ENCODE results near the gene AAMP.
"Not testable (repeated sequence)": the region's sequence is repeated elsewhere in the genome, so short reads cannot be mapped to it uniquely, and the experiment has no call there.

The AAMP gene

DNA sequence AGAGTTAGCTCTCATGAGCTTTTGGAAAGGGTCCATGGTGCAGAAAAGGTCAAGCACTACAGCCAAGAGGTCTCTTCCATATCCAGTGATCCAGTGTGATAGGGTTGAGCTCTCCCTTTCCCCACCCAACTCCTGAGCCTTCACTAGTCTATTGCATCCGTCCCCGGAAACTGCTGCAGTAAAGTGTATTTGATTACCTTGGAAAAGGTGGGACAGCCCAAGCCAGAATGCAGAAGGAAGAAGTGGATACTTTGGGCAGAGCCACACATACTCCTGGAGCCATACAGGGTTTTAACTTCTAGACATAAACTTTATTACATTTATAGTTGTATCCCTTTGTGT, 3.9 kb upstream of the AAMP start:
- no peak for DNase-seq

DNA sequence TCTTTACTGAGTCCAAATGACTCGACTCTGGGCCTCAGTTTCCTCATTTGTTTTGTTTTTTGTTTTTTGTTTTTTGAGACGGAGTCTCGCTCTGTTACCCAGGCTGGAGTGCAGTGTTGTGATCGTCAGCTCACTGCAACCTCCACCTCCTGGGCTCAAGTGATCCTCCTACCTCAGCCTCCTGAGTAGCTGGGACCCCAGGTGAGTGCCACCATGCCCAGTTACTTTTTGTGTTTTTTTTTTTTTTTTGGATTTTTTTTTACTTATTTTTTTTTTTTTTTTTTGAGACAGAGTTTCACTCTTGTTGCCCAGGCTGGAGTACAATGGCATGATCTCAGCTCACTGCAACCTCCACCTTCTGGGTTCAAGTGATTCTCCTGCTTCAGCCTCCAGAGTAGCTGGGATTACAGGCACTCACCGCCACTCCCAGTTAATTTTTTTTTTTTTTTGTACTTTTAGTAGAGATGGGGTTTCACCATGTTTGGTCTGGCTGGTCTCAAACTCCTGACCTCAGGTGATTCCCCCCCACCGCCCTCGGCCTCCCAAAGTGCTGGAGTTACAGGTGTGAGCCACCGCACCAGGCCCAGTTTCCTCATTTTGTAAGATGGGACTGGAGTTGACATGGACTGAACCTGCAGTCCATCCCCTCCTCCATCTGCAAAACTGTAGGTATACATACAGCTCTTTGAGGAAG, 3.4 kb upstream of the AAMP start:
- not testable (repeated sequence) for DNase-seq

DNA sequence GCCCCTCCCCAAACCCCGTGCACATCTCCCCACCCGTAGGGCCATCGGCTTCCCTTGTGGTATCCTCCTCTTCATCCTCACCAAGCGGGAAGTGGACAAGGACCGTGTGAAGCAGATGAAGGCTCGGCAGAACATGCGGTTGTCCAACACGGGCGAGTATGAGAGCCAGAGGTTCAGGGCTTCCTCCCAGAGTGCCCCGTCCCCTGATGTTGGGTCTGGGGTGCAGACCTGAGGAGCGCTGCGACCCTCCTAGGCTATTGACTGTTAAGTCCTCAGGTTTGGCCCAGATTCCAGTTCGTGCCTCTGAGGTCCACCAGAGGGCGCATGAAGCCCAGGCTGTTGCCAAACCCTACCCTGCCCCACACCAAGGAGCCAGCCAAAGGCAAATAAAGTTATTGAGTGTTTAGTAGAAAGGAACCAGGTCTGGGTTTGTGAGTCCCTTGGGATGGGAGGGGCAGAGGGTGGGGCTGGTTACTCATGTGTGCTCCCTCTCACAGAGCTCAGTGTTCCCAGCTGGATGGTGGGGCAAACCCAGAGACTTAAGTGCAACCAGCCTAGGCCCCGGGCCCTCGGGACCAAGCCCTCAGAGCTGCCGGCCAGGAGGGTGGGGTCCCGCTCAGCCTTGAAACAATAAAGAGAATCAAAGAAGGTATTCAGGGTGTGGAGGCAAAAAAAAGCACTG, 2.7 kb upstream of the AAMP start:
- peak; percentile 72 to 78 for DNase-seq

DNA sequence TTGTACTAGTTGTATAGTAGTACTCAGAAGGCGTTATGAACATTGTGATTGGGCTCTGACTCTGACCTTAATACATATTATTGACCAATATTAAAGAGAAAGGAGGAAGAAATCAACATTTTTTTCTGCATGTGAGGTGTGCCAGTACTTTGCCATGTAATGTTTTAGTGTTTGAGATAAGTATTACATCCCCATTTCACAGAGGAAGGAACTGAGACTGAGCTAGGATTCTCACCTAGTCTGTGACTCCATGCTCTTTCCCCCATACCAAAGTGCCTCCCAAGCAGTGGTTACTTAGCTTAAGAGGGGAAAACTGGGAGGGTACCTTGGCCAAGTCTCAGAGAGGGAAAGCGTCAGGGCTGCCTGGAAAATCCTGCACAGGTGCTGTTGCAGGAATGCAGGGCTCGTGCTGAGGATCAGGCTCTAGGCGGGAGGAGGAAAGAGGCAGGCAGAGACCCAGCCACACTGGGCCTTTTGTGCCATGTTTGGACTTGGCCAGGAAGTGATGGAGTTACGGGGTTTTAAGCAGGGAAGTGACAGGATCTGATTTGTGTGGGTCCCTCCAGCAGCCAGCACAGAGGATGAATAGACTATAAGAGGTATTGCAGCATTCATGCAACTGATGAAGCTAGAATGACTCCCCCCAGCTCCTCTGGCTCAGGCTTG, 2.1 kb upstream of the AAMP start:
- DNase-seq = no peak

DNA sequence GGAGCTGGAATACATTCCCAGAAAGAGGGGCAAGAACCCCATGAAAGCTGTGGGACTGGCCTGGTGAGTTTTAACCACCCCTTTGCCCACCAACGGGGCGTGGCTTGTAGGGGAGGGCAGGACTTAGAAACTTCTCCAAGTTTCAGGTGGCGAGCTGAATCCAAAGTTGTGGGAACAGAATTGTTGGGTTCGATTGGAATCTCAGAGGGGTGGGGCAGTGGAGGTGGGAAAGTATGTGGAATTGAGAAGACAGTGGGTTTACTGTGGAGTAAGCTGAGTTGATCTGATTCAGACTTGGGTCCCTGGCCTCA, 1.5 kb upstream of the AAMP start:
- no peak for DNase-seq

DNA sequence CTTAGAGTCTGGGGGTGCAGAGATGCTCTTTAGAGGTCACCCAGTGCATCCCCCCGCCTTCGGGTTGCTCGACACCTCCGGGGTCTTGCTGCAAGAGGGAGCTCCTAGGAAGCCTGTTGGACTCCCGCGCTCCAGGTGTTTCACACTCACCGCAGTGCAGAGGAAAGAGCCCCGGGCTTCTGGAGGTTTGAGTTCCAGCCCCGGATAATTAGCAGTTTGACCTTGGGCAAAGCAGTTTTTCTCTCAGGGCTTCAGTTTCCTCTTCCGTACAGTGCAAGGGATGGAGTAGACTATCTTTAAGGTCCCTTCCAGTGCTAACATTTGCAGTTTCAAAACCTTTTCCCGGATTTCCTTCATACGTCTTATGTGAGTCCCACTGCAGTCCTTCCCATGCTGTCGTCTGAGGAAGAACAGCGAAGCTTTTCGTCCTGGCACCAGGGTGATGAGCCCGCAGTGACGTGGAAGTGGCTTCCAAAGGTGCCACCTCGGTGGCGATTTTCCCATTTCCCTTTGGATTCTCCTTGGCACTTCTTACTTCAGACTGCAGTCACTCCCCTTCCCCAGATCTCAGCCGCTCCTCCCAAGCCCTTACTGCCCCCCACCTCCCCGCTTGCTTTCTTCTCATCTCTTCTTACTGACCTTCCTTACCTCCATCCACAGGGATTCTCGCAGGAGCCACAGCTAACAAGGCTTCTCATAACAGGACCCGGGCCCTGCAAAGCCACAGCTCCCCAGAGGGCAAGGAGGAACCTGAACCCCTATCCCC, 967 bp upstream of the AAMP start:
- no peak for DNase-seq

DNA sequence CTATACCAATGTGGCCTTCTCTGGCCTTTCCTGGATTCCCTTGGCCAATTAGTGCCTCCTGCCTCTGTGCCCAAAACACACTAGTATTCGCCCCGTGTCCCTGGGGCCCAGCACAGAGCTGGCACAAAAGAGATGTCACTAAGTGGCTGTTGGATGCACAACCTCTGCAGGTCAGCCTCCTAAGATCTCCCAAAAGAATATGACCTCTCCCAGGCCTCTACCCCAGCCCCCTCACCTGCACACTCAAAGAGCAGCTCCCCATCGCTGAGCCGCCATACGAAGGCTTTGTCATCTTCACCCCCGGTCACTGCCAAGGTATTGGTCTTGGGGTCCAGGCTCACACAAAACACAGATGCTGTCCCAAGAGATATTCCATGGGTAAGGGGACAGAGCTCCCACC, 2.7 kb downstream of the AAMP start:
- DNase-seq = no peak

DNA sequence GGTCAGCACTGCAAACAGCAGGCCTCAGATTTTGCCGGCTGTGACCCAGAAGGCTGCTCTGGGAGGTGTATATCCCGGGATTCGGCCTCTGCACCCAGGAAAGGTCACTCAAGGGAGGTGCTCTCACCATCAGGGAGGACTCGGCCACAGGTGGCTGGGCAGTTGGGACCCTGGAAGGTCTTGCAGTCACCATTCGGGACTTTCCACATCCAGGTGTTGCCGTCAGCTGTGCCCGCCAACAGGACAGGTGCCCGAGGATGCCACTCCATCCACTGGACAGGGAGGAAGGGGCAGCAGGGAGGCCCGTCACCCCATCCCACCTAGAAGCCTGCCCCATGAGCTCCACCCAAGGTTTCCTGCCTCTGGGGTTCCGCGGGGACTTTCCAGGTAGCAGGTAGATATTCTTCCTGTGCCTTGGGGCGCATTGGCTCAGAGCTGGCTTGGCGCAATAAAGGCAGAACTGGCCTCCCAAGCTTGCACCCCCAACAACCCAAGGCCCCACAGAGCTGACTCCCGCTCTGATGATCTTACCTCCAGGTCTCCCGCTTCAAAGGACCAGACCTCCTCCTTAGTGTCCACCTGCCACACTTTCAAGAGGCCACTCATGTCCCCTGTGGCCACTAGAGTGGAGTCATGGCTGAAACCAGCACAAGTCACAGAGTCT, 3.5 kb downstream of the AAMP start:
- no peak for DNase-seq

DNA sequence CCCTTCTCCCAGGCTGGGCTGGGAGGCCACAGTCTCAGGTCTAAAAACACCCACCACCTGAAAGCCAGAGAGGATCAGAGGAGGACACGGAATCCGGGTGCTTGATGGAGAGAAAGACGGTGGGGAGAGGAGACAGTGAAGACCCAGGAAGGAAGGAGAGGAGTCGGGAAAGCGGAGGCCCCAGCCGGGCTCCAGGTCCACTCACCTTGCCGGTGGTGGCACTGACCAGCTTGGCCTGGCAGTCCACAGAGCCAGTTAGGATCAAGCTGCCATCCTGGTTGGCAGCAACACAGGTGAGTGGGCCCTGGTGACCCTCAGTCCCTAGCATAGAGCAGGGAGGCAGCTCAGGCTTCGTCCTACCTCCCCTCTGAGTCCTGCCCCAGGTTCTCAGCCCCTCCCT, 4.3 kb downstream of the AAMP start:
- DNase-seq = no peak

DNA sequence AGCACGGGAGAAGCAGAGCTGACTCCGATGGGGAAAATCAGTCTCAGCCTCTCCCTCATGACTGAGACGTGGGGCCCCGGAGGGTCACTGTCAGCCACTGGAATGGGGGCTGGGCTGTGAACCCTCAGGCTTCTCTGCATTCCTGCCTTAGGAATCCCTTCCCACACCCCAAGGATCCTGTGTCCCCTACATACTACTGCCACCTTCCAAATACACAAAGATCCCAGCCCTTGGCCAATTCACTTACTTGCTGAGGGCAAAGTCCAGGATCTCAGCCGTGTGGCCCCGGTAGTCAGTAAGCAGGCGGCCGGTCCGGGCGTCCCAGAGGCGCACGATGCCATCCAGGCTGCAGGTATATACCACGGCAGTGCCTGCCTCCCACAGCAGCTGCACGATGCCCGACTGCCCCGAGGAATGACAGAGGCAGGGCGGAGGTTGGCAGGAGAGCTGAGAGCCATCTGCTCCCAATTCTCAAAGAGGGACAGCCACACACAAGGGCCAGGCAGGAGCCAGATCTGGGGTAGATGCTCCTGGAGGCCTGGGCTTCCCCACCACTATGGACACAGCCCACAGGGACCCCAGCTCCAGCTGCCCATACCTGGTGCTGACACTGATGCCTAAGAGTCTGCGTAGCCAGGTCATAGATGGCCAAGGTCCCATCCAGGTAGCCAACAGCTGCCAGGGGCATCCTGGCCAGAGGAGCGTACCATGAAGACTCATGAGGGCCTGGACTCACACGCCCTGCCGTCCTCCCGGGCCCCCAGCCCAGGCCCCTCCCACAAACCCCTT, 5.0 kb downstream of the AAMP start:
- DNase-seq = no peak

DNA sequence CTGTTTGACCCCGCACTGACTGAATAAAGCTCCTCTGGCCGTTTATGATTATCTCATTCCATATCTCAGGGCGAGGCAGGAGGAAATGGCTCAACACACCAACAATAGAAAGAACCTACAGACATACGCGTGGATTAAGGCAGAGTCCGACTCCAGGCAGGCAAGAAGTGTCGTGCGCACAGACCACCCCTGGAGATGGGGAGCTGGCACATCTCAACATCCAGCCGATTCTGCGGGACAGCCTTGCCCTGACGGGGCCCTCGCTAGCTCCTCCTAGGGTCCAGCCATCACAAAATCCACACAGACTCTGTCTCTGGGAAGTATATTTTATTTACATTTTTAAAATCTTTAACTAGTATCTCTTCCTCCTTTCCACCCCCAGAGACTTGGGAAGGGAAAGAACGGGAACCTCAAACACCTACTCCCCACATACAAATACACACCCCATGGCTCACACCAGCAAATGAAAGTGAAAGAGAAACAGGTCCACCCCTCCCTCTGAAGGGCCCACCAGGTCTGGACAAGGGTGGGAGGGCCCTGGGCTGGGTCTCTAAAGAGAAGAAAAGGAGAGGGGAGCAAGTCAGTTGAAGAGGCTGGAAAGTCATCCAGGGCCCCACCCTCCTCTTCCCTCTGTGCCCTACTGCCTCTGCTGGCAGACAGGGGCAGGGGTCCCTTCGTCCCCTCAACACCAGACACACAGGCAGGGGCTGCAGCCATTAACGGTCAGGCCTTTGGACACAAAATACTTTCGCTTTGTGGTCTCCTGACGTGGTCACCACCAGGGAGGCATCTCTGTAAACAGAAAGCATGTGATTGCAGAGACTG, 5.9 kb downstream of the AAMP start:
- DNase-seq = no peak

DNA sequence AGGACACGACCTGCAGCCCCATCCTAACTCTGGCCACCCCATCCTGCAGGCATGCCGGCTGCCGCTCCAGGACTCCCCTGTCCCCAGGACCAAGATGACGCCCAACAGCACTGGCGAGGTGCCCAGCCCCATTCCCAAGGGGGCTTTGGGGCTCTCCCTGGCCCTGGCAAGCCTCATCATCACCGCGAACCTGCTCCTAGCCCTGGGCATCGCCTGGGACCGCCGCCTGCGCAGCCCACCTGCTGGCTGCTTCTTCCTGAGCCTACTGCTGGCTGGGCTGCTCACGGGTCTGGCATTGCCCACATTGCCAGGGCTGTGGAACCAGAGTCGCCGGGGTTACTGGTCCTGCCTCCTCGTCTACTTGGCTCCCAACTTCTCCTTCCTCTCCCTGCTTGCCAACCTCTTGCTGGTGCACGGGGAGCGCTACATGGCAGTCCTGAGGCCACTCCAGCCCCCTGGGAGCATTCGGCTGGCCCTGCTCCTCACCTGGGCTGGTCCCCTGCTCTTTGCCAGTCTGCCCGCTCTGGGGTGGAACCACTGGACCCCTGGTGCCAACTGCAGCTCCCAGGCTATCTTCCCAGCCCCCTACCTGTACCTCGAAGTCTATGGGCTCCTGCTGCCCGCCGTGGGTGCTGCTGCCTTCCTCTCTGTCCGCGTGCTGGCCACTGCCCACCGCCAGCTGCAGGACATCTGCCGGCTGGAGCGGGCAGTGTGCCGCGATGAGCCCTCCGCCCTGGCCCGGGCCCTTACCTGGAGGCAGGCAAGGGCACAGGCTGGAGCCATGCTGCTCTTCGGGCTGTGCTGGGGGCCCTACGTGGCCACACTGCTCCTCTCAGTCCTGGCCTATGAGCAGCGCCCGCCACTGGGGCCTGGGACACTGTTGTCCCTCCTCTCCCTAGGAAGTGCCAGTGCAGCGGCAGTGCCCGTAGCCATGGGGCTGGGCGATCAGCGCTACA, 7.0 kb downstream of the AAMP start:
- no peak for DNase-seq

DNA sequence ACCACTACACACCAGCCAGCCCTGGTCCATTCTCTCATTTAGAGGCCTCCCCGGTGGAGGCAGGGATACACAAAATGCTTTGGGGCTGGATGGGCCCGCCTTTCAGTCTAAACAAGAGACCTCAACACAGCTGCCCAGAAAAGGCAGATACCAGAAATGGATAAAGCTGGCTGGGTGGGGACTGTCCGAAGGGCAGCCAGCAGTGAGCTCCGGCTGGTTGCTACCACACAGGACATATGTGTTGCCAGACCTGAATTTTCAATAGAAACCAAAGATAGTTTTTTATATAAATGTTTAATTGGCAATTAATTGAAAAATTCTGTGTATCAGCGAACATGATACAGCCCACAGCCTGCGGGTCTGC, 7.7 kb downstream of the AAMP start:
- DNase-seq = no peak

DNA sequence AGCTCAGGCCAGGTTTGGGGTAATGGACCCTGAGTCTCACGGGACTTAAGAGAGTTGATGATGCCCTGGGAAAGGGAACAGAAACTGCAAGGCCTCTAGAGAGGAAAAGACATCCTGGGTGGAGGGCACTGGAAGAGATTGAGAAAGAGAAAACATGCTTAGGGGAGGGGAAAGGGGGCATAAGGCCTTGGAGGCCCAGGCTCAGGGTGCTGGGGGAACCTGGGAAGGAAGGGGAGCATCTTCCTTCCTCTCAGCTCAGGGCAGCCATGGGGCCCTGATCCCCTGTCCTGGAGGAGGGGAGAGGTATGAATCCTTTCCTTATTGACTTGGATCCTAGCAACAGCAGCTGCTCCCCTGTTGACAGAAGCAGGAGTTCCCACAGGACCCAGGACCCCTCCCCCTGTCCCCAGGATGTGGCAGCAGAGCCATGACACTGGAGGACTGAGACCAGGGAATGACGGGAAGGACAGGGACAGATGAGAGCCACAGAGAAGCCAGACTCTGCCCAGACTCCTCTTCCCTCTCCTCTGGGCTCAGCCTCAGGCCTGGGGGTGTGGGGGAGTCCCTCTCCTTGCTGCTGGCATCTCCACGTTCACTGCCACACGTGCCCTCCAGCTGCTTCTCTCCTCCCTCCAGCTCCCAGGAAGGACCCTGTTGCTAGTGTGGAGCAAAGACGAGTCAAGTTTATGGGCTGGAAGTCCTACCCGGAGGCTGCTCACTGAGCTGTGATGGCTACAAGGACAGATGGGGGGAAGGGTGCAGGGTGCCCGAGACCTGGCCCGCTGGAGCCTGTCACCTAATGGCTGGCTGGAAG, 8.3 kb downstream of the AAMP start:
- DNase-seq = no peak

DNA sequence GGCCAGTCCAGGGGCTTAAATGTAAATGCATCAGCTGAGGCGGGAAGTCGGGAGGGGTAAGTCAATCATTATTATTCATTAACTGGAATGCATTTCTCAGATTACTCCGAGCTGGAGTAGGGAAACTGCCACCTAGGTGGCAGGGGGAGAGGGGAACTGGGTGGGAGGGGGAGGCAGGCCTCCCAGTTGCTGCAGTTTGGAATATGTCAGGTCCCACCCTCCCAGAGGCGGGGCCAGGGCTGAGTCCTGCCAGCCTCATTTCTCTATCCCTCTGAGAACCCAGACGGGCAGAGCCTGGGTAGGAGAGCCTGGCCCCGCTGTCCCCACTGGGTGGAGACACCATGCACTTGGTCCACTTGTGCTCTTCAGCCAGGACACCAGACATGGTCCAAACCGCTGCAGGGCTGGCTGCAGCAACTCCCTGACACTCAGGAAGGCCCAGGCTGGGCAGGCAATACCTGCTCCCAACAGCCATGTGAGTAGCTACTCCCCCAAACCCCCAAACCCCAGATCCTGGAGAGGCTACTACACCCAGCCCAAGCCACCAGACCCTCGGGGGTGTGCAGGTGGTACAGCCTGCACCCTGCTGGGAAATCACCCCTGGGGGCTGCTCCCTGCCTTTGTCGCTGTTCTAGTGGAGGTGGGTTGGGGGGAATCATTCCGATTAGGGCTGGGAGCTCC, 9.1 kb downstream of the AAMP start, which contains the start of gene GPBAR1:
Gene GPBAR1, plus strand, starts transcription at position 274 of the 681 bp plus-strand sequence. CDS start 1,710 bp downstream, outside the sequence.
- DNase-seq = no peak

DNA sequence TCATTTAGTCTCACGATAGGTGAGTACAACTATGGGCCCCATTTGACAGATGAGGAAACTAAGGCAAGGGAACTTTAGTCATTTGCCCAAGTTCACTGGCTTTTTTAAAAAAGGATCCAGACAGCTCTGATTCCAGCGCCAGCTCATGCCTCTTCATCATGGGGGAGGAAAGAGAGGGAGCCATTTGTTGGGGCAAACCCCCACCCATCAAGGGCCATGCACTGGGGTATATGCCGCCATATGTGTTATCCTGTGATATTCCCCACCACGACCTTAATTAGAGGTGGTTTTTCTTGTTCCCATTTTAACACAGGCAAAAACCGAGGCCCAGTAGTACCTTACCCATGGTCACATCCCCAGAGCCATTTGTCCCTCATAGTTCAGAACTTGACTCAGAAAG, 9.8 kb downstream of the AAMP start:
- no peak for DNase-seq

DNA sequence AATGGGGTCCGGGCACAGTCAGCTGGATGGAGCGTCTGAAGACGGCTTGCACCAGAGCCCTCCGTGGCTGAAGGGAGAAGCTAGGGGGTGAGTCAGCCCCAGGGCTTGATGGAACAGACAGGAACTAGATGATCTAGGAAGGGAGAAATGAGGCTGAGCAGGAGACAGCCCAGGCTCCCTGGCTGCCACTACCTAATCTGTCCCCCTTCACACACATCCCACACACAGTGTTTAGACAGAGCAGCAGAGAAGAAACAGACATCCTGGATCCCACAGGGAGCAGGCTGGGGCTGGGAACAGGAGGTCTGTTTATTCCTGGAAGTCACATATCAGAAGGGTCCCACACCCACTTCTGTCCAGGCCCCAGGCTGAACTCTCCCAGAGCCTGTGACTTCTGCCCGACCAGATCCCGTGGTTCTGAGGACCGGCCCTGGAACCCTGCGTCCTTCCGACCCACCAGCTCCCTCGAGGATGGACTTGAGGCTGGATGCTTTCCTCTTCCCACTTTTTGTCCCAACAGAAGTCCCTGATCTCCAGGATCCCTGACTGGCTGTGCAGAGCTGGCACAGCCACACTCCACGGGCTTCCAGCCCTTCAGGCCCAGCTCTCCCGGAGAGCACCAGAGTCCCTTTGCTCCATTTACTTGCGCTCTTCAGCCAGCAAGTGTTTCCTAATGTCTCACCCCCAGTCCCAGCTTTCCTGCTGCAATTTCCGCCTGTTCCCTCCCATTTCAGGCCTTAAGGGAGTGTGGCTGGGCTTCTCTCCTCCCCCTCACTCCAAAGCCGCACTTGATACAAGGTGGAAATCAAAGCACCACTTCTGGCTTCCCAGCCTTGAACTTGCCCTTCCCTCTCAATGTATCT, 10.6 kb downstream of the AAMP start:
- no peak for DNase-seq
